CD4-positive, alpha-beta T cell treated with Interleukin-10 for 1 hour (primary cell): ENCODE results near the gene FGF14.
"Not testable (repeated sequence)": the region's sequence is repeated elsewhere in the genome, so short reads cannot be mapped to it uniquely, and the experiment has no call there.

Experiments
- DNase-seq: peaks from one replicate; pipeline ENCODE4 v3.0.0-alpha.2; 2020

FGF14 gene

GRCh38 chr13:102122147-102122546, 279.7 kb downstream of the FGF14 start:
- DNase-seq, result no peak

GRCh38 chr13:102117175-102117831, 284.5 kb downstream of the FGF14 start:
- no peak for DNase-seq

GRCh38 chr13:102103469-102103868, 298.4 kb downstream of the FGF14 start:
- DNase-seq, result no peak

GRCh38 chr13:102100234-102100633, 301.6 kb downstream of the FGF14 start:
- no peak for DNase-seq

GRCh38 chr13:102097708-102098107, 304.1 kb downstream of the FGF14 start:
- DNase-seq, result no peak

GRCh38 chr13:102093288-102093687, 308.6 kb downstream of the FGF14 start:
- not testable (repeated sequence) for DNase-seq

- DNase-seq, result no peak
Observed at GRCh38 chr13:102091231-102091630, 310.6 kb downstream of the FGF14 start.

- no peak for DNase-seq
Observed at GRCh38 chr13:102090532-102090931, 311.3 kb downstream of the FGF14 start.

GRCh38 chr13:102089722-102090121, 312.1 kb downstream of the FGF14 start:
- no peak for DNase-seq

- no peak for DNase-seq
Observed at GRCh38 chr13:102089177-102089576, 312.7 kb downstream of the FGF14 start.

GRCh38 chr13:102073251-102073650, 328.6 kb downstream of the FGF14 start:
- no peak for DNase-seq

GRCh38 chr13:102071711-102072110, 330.1 kb downstream of the FGF14 start:
- DNase-seq, result no peak

GRCh38 chr13:102068323-102068722, 333.5 kb downstream of the FGF14 start:
- not testable (repeated sequence) for DNase-seq

GRCh38 chr13:102055090-102055779, 346.6 kb downstream of the FGF14 start:
- no peak for DNase-seq

GRCh38 chr13:102049853-102050252, 352.0 kb downstream of the FGF14 start:
- no peak for DNase-seq

GRCh38 chr13:102045731-102046130, 356.1 kb downstream of the FGF14 start:
- no peak for DNase-seq

- DNase-seq, result no peak
Observed at GRCh38 chr13:102042746-102043145, 359.1 kb downstream of the FGF14 start.

- no peak for DNase-seq
Observed at GRCh38 chr13:102041544-102041943, 360.3 kb downstream of the FGF14 start.

- DNase-seq, result no peak
Observed at GRCh38 chr13:102040812-102041211, 361.0 kb downstream of the FGF14 start.

GRCh38 chr13:102039264-102039663, 362.6 kb downstream of the FGF14 start:
- no peak for DNase-seq

GRCh38 chr13:102038787-102039186, 363.1 kb downstream of the FGF14 start:
- no peak for DNase-seq

GRCh38 chr13:102035969-102036368, 365.9 kb downstream of the FGF14 start:
- no peak for DNase-seq

- no peak for DNase-seq
Observed at GRCh38 chr13:102033857-102034331, 368.0 kb downstream of the FGF14 start.

GRCh38 chr13:102033386-102033785, 368.5 kb downstream of the FGF14 start:
- DNase-seq, result no peak

- DNase-seq, result no peak
Observed at GRCh38 chr13:102028868-102029267, 373.0 kb downstream of the FGF14 start.
